Stimulated activated CD8-positive, alpha-beta memory T cell treated with anti-CD3 and anti-CD28 coated beads, Interleukin-15, amount 100 ng/mL, for 4 hours (primary cell): ENCODE results near the gene KRTAP20-2.

Source experiments
- DNase-seq, 2 donors: peaks; one replicate each; pipeline ENCODE4 v3.0.0-alpha.2; 2020; ENCODE audit warnings: low read depth in 2 of 2

KRTAP20-2 gene

DNA sequence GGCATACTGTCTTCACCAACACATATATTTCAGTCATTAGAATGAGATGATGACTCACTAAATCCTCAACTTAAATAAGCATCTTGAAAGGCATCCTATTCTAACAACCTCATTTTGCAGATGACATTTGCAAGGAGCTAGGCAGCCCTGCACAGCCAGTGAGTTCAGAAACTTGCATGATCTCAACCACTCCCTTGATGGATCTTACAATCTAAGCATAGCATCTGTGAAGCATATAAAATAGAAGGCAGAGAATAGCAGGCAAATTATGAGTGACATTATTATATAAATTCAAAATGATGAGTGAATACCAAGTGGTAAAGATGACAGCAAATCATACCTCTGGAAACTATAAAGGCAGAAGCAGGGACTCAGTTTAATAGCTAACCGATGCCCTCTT lies 39.3 kb downstream of the KRTAP20-2 start:
- DNase-seq, result no peak

DNA sequence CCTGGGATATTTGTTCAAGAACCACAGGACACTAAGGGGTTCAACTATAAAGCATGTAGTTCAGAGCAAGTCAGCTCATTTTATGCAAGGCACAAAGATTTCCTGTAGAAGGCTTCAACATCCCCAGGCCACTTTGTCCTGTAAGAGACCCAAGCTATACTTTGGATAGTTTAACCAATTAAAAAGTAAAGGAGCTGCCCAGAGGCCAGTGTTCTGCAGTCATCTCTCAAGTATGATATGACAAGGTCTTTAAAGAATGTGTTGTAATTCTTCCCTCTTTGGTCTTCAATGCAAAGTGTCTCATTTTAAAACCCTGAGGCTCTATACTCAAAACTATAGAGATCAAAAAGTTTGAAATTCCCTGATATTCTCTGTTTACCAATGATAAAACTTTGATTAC lies 41.7 kb downstream of the KRTAP20-2 start:
- DNase-seq, result no peak

DNA sequence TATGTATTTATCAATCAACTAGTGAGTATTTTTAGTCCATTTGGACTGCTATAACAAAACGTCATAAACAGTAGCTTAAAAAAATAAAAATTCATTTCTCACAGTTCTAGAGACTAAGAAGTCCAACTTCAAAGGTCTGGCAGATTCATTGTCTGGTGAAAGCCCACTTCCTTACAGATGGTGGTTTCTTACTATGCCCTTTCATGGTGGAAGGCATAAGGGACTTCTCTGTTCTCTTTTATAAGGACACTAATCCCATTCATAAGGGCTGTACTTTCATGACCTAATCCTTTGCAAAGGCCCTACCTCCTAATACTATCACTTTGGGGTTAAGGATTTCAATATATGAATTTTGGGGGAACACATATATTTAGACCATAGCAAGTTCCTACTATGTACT lies 45.6 kb downstream of the KRTAP20-2 start:
- no peak for DNase-seq

DNA sequence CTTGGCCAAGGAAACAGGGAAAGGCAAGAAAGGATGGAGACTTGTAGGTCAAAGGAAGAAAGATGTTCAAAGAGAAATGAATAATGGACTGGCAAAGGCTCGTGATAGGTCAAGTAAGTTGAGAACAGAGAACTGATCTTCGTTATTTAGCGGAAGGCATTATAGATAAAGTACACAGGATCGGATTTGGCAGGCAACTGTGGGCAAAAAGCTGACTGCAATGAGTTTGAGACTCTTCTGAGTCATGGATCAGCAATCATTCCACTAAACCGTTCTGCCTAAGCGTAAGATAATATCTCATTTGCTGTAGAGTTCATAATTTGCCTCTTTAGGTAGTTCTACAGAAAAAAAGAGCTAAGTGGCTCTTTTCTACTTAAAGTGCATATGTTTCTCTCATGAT lies 49.5 kb downstream of the KRTAP20-2 start:
- no peak for DNase-seq
